Measurements from ENCODE around the gene TBCD.
A peak's percentile ranks its signal among the peaks of the same experiment; 100 is the strongest.

TBCD gene

DNA sequence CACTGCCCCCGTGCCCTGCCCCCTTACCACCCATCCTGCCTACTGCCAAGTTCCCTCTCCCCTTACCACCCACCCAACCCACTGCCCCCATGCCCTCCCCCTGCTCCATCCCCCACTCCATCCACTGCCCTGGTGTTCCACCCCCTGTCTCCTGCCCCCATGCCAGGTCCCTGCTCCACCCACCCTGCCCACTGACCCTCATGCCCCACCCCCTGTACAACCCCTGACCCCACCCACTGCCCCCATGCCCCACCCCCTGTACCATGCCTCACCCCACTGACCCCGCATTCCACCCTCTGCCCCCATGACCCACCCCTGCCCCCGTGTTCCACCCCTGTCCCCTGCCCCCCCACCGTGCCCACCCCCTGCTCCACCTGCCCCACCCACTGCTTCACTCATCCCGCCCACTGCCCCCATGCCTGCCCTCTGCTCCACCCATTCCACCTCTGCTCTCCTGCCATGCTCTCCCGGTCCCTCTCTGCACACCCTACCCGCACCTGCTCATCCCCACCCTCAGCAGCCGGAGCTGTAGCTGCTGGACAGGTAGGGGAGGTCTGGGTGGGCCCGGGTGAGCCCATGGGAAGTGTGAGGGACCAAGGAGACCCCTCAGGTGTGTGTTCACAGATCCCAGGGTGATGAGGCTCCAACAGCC, 42.7 kb upstream of the TBCD start:
- TF ChIP-seq, protein P1, sequence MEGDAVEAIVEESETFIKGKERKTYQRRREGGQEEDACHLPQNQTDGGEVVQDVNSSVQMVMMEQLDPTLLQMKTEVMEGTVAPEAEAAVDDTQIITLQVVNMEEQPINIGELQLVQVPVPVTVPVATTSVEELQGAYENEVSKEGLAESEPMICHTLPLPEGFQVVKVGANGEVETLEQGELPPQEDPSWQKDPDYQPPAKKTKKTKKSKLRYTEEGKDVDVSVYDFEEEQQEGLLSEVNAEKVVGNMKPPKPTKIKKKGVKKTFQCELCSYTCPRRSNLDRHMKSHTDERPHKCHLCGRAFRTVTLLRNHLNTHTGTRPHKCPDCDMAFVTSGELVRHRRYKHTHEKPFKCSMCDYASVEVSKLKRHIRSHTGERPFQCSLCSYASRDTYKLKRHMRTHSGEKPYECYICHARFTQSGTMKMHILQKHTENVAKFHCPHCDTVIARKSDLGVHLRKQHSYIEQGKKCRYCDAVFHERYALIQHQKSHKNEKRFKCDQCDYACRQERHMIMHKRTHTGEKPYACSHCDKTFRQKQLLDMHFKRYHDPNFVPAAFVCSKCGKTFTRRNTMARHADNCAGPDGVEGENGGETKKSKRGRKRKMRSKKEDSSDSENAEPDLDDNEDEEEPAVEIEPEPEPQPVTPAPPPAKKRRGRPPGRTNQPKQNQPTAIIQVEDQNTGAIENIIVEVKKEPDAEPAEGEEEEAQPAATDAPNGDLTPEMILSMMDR (IDR thresholded peaks at IDR 0.05; ENCODE audit: extremely low read depth, missing control alignments) = no peak
- no peak for DNase-seq (ENCODE audit: low spot score)

DNA sequence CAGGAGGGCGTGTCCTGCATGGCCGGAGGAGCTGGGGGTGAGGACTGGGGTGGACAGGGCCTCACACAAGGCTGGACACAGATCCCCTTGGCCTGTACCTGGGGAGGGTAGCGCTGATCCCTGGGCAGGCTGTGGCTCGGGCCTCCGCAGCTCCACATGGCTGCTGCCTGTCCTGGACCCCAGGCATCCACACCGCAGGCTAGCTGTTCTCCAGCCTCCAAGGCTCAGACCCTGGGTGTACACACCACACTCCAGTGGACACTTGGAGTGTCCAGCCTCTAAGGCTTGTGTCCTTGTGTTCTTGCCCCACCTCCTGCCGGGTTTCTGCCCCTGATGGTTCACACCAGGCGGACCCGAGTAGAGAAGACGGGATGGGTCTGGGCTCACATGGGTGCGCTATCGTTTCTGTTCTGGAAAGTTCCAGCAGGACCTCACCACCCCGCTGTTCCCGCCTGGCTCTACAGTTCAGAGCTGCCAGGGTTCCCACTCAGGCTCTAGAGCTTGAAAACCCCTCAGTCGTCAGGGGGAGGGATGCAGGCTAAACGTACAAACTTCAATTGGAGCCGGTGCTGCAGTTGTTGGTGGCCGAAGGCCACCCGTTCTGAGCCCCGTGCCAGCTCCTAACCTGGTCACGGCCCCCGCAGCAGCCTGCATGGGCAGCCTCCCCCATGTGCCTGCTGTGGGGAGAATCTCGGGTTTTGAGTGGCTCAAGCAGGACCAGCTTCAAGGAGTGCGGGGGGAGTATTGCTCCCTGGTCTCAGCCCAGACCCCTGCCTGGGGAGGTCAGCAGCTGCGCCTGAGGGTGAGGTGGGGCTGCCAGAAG, 42.0 kb upstream of the TBCD start:
- TF ChIP-seq, protein P1 (IDR thresholded peaks at IDR 0.05; ENCODE audit: extremely low read depth, missing control alignments) = no peak
- DNase-seq (ENCODE audit: low spot score) = no peak

DNA sequence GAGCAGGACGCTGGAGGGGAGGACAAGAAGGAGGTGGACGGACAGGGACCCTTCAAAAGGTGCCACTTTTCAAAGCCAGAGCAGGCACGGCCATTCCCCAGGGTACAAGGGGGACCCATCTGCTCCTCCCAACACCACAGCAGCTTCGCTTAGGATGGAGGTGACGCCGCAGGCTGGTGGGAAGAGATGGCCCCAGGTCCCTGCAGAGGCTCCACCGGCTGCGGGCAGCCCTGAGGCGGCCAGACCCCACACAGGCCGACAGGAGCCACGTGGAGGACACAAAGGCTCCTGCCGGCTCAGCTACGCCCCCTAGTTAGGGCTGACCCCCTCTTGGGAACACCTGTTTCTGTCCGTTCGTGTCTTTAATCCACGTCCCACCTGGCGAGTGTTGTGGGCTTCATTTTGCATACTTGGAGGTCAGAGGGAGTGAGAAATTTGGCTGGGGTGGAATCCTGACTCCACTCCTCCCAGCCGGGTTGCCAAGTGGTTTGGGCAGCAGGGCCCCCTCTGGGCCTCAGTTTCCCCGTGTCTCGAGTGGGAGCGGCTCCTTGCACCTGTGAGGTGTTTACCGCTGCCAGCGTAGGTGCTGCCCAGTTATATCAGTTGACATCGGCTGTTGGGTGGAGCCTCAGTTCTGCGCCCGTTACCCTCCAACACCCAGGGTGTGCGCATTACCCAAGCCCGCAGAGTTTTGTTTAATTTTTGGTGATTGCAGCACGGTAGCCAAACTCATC, 41.2 kb upstream of the TBCD start:
- no peak for DNase-seq (ENCODE audit: low spot score)
- TF ChIP-seq, protein P1 (IDR thresholded peaks at IDR 0.05; ENCODE audit: extremely low read depth, missing control alignments) = no peak

DNA sequence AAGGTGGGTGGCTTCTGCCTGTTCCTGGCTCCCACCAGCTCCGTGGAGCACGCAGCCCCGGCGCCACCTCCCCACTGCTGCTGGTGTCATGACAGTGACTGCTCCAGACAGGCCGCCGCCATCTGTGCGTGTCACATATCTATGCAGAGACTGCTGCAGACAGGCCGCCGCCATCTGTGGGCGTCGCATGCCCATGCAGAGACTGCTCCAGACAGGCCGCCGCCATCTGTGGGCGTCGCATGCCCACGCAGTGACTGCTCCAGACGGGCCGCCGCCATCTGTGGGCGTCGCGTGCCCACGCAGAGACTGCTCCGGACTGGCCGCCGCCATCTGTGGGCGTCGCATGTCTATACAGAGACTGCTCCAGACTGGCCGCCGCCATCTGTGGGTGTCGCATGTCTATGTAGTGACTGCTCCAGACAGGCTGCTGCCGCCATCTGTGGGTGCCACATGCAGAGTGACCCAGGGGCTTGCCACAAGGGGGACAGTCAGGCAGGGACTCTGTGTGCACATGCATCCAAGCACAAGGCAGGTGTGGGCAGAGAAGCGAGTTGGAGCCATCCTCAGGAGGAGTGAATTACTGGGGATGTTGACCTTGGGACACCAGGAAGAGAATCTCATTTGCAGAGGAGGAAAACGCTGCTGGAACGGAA, 38.7 kb upstream of the TBCD start:
- DNase-seq (ENCODE audit: low spot score) = no peak
- TF ChIP-seq, protein P1 (IDR thresholded peaks at IDR 0.05; ENCODE audit: extremely low read depth, missing control alignments) = no peak

DNA sequence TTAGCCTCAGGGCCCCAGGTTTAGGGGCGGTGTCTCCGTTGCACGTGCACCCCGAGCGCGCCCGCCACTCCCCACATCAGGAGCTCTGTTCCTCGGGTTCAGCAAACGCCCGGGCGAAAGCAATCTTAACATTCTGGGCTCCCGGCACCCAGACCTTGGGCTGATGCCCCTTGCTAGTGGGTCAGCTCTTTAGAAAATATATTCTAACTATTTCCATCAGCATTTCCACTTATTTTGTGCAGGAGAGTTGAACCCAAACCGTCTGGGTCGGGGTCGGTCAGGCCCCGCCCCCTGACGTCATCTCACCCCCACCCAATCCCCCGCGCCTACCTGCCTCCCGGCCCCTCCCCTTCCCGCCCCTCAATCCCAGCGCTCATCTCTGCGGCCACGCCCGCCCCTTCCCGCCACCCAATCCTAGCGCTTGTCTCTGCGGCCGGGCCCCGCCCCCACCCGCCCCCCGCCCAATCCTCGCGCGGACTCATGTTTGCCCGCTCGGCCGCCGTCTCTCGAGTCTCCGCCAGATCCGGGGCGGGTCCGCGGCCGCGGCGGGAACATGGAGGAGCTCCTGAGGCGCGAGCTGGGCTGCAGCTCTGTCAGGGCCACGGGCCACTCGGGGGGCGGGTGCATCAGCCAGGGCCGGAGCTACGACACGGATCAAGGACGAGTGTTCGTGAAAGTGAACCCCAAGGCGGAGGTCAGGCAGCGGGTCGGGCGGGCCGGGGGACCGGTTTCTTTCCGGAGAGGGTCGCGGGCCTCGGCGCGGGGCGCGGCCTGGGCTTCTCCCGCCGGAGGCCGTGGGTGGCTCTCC, 35.5 kb upstream of the TBCD start, which contains the start of gene FN3KRP:
Gene FN3KRP (plus strand): TSS at position 504 of the 808 bp plus-strand sequence. CDS start 50 bp downstream, at position 554.
- DNase-seq (ENCODE audit: low spot score) = peak; percentile 100
- TF ChIP-seq, protein P1 (IDR thresholded peaks at IDR 0.05; ENCODE audit: extremely low read depth, missing control alignments) = no peak

DNA sequence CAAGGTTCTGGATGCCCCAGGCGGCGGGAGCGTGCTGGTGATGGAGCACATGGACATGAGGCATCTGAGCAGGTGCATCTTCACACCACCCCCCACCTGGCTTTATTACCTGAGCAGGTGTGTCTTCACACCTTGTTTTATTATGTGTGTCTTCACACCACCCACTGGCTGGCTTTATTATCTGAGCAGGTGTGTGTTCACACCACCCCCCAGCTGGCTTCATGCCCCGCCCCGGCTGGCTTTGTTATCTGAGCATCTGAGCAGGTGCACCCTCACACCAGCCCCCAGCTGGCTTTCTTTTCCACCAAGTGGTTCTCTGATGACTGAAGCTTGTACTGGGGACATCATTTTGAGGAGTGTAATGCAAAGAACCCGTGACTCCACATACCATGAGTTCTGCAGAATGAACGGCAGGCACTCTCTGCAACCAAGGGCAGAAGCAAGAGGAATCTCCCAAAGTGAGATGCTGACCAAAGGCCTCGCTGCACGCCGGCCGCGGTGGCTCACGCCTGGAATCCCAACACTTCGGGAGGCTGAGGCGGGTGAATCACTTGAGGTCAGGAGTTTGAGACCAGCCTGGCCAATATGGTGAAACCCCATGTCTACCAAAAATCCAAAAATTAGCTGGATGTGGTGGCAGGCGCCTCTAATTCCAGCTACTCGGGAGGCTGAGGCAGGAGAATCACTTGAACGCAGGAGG, 32.7 kb upstream of the TBCD start:
- no peak for DNase-seq (ENCODE audit: low spot score)
- TF ChIP-seq, protein P1 (IDR thresholded peaks at IDR 0.05; ENCODE audit: extremely low read depth, missing control alignments) = no peak
